H1 (cell line): ENCODE data around the gene AGAP1. TPM values are rescaled to one million over a fixed set of nuclear protein-coding genes. Genes with fewer than 3 reads are reported as not detected.

Experiments
- CTCF ChIA-PET: fragments of 300-600 bp; sonication (Branson Sonifier 250); formaldehyde crosslinking; loops from one replicate; lab custom pipeline; 2021; ENCODE audit not compliant: partially characterized antibody; lab: Charles Lee
- POLR2A ChIA-PET: fragments of 300-600 bp; sonication (Branson Sonifier 250); formaldehyde crosslinking; loops from one replicate; lab custom pipeline; 2021; ENCODE audit warnings: inconsistent platforms; ENCODE audit not compliant: partially characterized antibody; lab: Charles Lee
- DNase-seq, 2 experiments: peaks; one replicate each; pipeline versions ENCODE4 v3.0.0 to v3.0.0-alpha.2; 2010 to 2022; ENCODE audit warnings: low spot score in 2 of 2, low read depth in 1 of 2, mixed read lengths in 1 of 2
- FAIRE-seq: peaks from 2 replicates; lab custom pipeline; 2011; peaks lifted over from hg19 to GRCh38; lab: Jason Lieb, UNC
- H2AFZ ChIP-seq: 2 replicates; pipeline ENCODE4 v1.8.1; 2012; ENCODE audit warnings: low read length, inconsistent platforms
- H2AK5ac ChIP-seq: 2 replicates; pipeline ENCODE4 v1.6.1; 2013; ENCODE audit warnings: low read depth, low read length
- H2BK120ac ChIP-seq: replicated peaks from 2 replicates; pipeline ENCODE3; 2013; ENCODE audit warnings: low read depth, low read length, inconsistent platforms
- H2BK12ac ChIP-seq: 2 replicates; pipeline ENCODE4 v1.6.1; 2013; ENCODE audit warnings: low read depth, low read length
- H2BK15ac ChIP-seq: 2 replicates; pipeline ENCODE4 v1.6.1; 2013; ENCODE audit warnings: low read length
- H2BK20ac ChIP-seq: 2 replicates; pipeline ENCODE4 v1.6.1; 2013; ENCODE audit warnings: low read length
- H2BK5ac ChIP-seq: 2 replicates; pipeline ENCODE4 v1.6.1; 2013; ENCODE audit warnings: low read depth, low read length
- H3K14ac ChIP-seq: 2 replicates; pipeline ENCODE4 v1.6.1; 2013; ENCODE audit warnings: inconsistent platforms; ENCODE audit not compliant: insufficient read length
- H3K18ac ChIP-seq: 2 replicates; pipeline ENCODE4 v1.6.1; 2013; ENCODE audit warnings: low read length; ENCODE audit errors: extremely low read depth
- H3K23ac ChIP-seq: 2 replicates; pipeline ENCODE4 v1.6.1; 2013; ENCODE audit warnings: inconsistent platforms; ENCODE audit not compliant: insufficient read length
- H3K23me2 ChIP-seq: 2 replicates; pipeline ENCODE4 v1.6.1; 2013; ENCODE audit warnings: low read depth, low read length
- H3K27ac ChIP-seq: 2 replicates; pipeline ENCODE4 v1.6.1; 2011; ENCODE audit warnings: low read depth, low read length, inconsistent platforms
- H3K27me3 ChIP-seq, 4 experiments: replicated peaks in 1 of 4; 1 replicate in 1 of 4; 2 replicates in 3 of 4; pipeline versions ENCODE4 v1.6.1 to v1.8.1; 2011 to 2013; ENCODE audit warnings: low read length in 3 of 4, mild to moderate bottlenecking in 3 of 4, inconsistent platforms in 2 of 4, mixed read lengths in 2 of 4, moderate library complexity in 1 of 4; ENCODE audit not compliant: control insufficient read depth in 3 of 4, insufficient read depth in 3 of 4; ENCODE audit errors: extremely low read depth in 1 of 4
- H3K36me3 ChIP-seq, 4 experiments: 2 replicates each; pipeline versions ENCODE4 v1.6.1 to v1.8.1; 2011 to 2013; ENCODE audit warnings: mild to moderate bottlenecking in 4 of 4, low read length in 3 of 4, moderate library complexity in 2 of 4, control low read depth in 1 of 4, inconsistent platforms in 1 of 4; ENCODE audit not compliant: insufficient read depth in 4 of 4, control insufficient read depth in 2 of 4
- H3K4ac ChIP-seq: replicated peaks from 2 replicates; pipeline ENCODE3; 2013; ENCODE audit warnings: low read length, low read depth, mixed read lengths, inconsistent platforms; ENCODE audit not compliant: insufficient read length
- H3K4me1 ChIP-seq, 4 experiments: replicated peaks in 1 of 4; 1 replicate in 1 of 4; 2 replicates in 3 of 4; pipeline versions ENCODE4 v1.6.1 to v1.8.1; 2011 to 2013; ENCODE audit warnings: low read length in 3 of 4, inconsistent platforms in 2 of 4, mixed read lengths in 1 of 4; ENCODE audit not compliant: insufficient read depth in 4 of 4, control insufficient read depth in 3 of 4
- H3K4me2 ChIP-seq, 2 experiments: 2 replicates each; pipeline versions ENCODE4 v1.6.1 to v1.8.1; 2011 to 2013; ENCODE audit warnings: low read depth in 2 of 2, low read length in 2 of 2, control low read depth in 1 of 2, inconsistent platforms in 1 of 2, mild to moderate bottlenecking in 1 of 2; ENCODE audit not compliant: insufficient read depth in 1 of 2
- H3K4me3 ChIP-seq, 4 experiments: fragments of 200-600, 300-600 bp in 1 of 4; sonication (generic), shearing (Covaris generic), sonication (Bioruptor Twin) in 1 of 4; 2 replicates each; pipeline versions ENCODE4 v1.5.1 to v1.8.1; 2011 to 2016; ENCODE audit warnings: low read length in 4 of 4, low read depth in 3 of 4, control low read depth in 2 of 4, inconsistent platforms in 2 of 4, mild to moderate bottlenecking in 2 of 4, mixed read lengths in 1 of 4, moderate library complexity in 1 of 4; ENCODE audit not compliant: insufficient read depth in 2 of 4; ENCODE audit errors: extremely low read depth in 1 of 4
- H3K56ac ChIP-seq: replicated peaks from 2 replicates; pipeline ENCODE3; 2013; ENCODE audit warnings: low read depth, mild to moderate bottlenecking, mixed read lengths, low read length, inconsistent platforms; ENCODE audit not compliant: insufficient read length
- H3K79me1 ChIP-seq: 2 replicates; pipeline ENCODE4 v1.6.1; 2013; ENCODE audit warnings: low read depth, low read length, control low read depth
- H3K79me2 ChIP-seq, 2 experiments: 2 replicates each; pipeline versions ENCODE4 v1.6.1 to v1.8.1; 2012 to 2013; ENCODE audit warnings: low read length in 2 of 2, mild to moderate bottlenecking in 2 of 2, inconsistent platforms in 1 of 2; ENCODE audit not compliant: insufficient read depth in 2 of 2, control insufficient read depth in 1 of 2
- H3K9ac ChIP-seq, 4 experiments: replicated peaks in 1 of 4; 1 replicate in 1 of 4; 2 replicates in 3 of 4; pipeline versions ENCODE4 v1.6.1 to v1.8.1; 2011 to 2013; ENCODE audit warnings: low read depth in 3 of 4, low read length in 3 of 4, control low read depth in 2 of 4, mild to moderate bottlenecking in 2 of 4, moderate library complexity in 2 of 4, inconsistent platforms in 1 of 4; ENCODE audit errors: extremely low read depth in 1 of 4
- H3K9me3 ChIP-seq, 2 experiments: 2 replicates each; pipeline versions ENCODE4 v1.6.1 to v1.8.1; 2012 to 2013; ENCODE audit warnings: mild to moderate bottlenecking in 2 of 2, moderate library complexity in 2 of 2, control low read depth in 1 of 2, inconsistent platforms in 1 of 2, low read depth in 1 of 2, low read length in 1 of 2, mixed read lengths in 1 of 2; ENCODE audit not compliant: insufficient read depth in 2 of 2
- H4K20me1 ChIP-seq, 2 experiments: replicated peaks in 1 of 2; 2 replicates each; pipeline versions ENCODE3 to v1.8.1; 2011 to 2013; ENCODE audit warnings: inconsistent platforms in 2 of 2, low read length in 2 of 2, mild to moderate bottlenecking in 1 of 2; ENCODE audit not compliant: insufficient read depth in 2 of 2, control insufficient read depth in 1 of 2
- H4K5ac ChIP-seq: 2 replicates; pipeline ENCODE4 v1.6.1; 2013; ENCODE audit warnings: low read length, low read depth, mixed read lengths, inconsistent platforms; ENCODE audit not compliant: insufficient read length
- H4K8ac ChIP-seq: 2 replicates; pipeline ENCODE4 v1.8.0; 2013; ENCODE audit warnings: mild to moderate bottlenecking, moderate library complexity, low read length, inconsistent platforms; ENCODE audit not compliant: insufficient read depth; ENCODE audit errors: extremely low read depth
- H4K91ac ChIP-seq: replicated peaks from 2 replicates; pipeline ENCODE3; 2013; ENCODE audit warnings: low read length, mixed read lengths, inconsistent platforms; ENCODE audit not compliant: insufficient read length
- ATF3 ChIP-seq: IDR thresholded peaks from 2 replicates; pipeline ENCODE4 v1.6.1; 2011; ENCODE audit warnings: low read depth, mild to moderate bottlenecking, low read length; ENCODE audit not compliant: insufficient read depth
- CTBP2 ChIP-seq: IDR thresholded peaks from 2 replicates; pipeline ENCODE4 v1.7.0; 2011; ENCODE audit warnings: borderline replicate concordance, mild to moderate bottlenecking, moderate library complexity, mixed read lengths, low read length; ENCODE audit not compliant: insufficient read depth, insufficient read length
- CTCF ChIP-seq, 3 experiments: IDR thresholded peaks; 1 replicate in 2 of 3; 2 replicates in 1 of 3; pipeline versions ENCODE4 v1.5.1 to v1.6.1; 2011; ENCODE audit warnings: low read length in 3 of 3, mild to moderate bottlenecking in 3 of 3, inconsistent platforms in 2 of 3, low read depth in 1 of 3, moderate library complexity in 1 of 3; ENCODE audit not compliant: insufficient read depth in 1 of 3; ENCODE audit errors: control extremely low read depth in 1 of 3
- HDAC6 ChIP-seq: IDR thresholded peaks from one replicate; pipeline ENCODE4 v1.7.1; 2012; ENCODE audit warnings: low read depth, mild to moderate bottlenecking, inconsistent platforms, low read length, moderate library complexity
- JUND ChIP-seq: IDR thresholded peaks from 2 replicates; pipeline ENCODE4 v1.6.1; 2011; ENCODE audit warnings: mild to moderate bottlenecking, improper control_type of control experiment, low read length
- KDM1A ChIP-seq: fragments of 200-600, 300-600 bp; sonication (generic); IDR thresholded peaks from 2 replicates; pipeline ENCODE4 v1.7.1; 2016; ENCODE audit warnings: mild to moderate bottlenecking, low read length, borderline replicate concordance
- MAFK ChIP-seq: IDR thresholded peaks from 2 replicates; pipeline ENCODE4 v1.6.1; 2012; ENCODE audit warnings: low read depth, mild to moderate bottlenecking, improper control_type of control experiment, low read length
- MAX ChIP-seq: IDR thresholded peaks from 2 replicates; pipeline ENCODE4 v1.6.1; 2012; ENCODE audit warnings: inconsistent platforms
- POLR2A ChIP-seq, 2 experiments: IDR thresholded peaks; 1 replicate in 1 of 2; 2 replicates in 1 of 2; pipeline ENCODE4 v1.6.1; 2011; ENCODE audit warnings: low read depth in 2 of 2, low read length in 2 of 2, mild to moderate bottlenecking in 2 of 2; ENCODE audit errors: control extremely low read depth in 1 of 2
- RFX5 ChIP-seq: IDR thresholded peaks from 2 replicates; pipeline ENCODE4 v1.6.1; 2011; ENCODE audit warnings: low read depth, low read length, improper control_type of control experiment, borderline replicate concordance
- TEAD4 ChIP-seq: IDR thresholded peaks from 2 replicates; pipeline ENCODE4 v1.6.1; 2012; ENCODE audit warnings: low read depth, low read length, inconsistent platforms, mixed read lengths
- WGBS, 2 experiments: shearing (Covaris generic) in 1 of 2; methylation state at CpG; one replicate each; pipeline versions ENCODE4 v1.1.6 to v1.1.7; 2013 to 2015; ENCODE audit warnings: low lambda C conversion rate in 2 of 2, mixed read lengths in 2 of 2, inconsistent platforms in 1 of 2, low coverage in 1 of 2, missing lambda C conversion rate in 1 of 2; ENCODE audit not compliant: insufficient replicate concordance in 2 of 2, insufficient coverage in 1 of 2, insufficient read length in 1 of 2; ENCODE audit errors: extremely low coverage in 1 of 2, missing lambda C conversion rate in 1 of 2; 5-methylcytosine and 5-hydroxymethylcytosine counted together
- polyA plus RNA-seq, 7 experiments: library from polyadenylated mRNA; depleted of rRNA in 3 of 7; stranded (reverse) in 5 of 7; unstranded in 2 of 7; fragments of >200 nt in 5 of 7; fragments of 200-250 nt in 2 of 7; gene quantifications; 1 replicate in 5 of 7; 2 replicates in 1 of 7; 4 replicates in 1 of 7; pipeline versions ENCODE4 v1.2.1 to v1.2.3, GENCODE V29; 2011 to 2013; ENCODE audit warnings: missing spikeins in 2 of 7, mixed read lengths in 2 of 7
- total RNA-seq: library from RNA; stranded (reverse); fragmentation: NEBNext Ultra II Directional; extraction: Animal tissue kit (Norgen Biotek cat#: 25700); gene quantifications from 2 replicates; pipeline ENCODE4 v1.2.1, GENCODE V29; 2021

Gene AGAP1
- total and polyA plus RNA-seq, 2 of the 8 experiments (the other 6 are each of a cell fraction or from before 2014, with no cell fraction given), result 18.1 to 39.4 TPM

GRCh38 chr2:235557903-235558302 is 64.1 kb downstream of the AGAP1 start:
- no peak overlapping the region for H3K4me3 ChIP-seq
- peaks cover 0 to 8% (median 3%) of the 10 kb centered on the region in 4 experiments; a peak in 4 of 7 replicates for H3K4me1 ChIP-seq
- no peak overlapping the region; the same call in 1 of the 2 replicates for H2BK5ac ChIP-seq
- H3K56ac ChIP-seq, result no peak overlapping the region
- H3K36me3 ChIP-seq, result no peaks in the 10 kb centered on the region
- ChIA-PET POLR2A (no interaction called here), CTCF (no interaction called here)
- no peak overlapping the region for H2BK120ac ChIP-seq
- H4K8ac ChIP-seq, result no peak overlapping the region; the same call in 1 of the 2 replicates
- H3K9me3 ChIP-seq, result no peaks in the 10 kb centered on the region
- H3K9ac ChIP-seq, result no peak overlapping the region
- H4K20me1 ChIP-seq, result peaks cover 8 to 27% of the 10 kb centered on the region in 2 experiments
- no peaks in the 10 kb centered on the region for H3K27me3 ChIP-seq
- 94% methylated on average over 9 of the region's 9 CpGs; no CpG with 5 or more reads in 1 of the 2 experiments for whole genome bisulfite sequencing, 2 experiments
- no peak overlapping the region for H3K18ac ChIP-seq
- no peak overlapping the region for H2BK15ac ChIP-seq
- H3K79me2 ChIP-seq, result peaks cover 0 to 97% of the 10 kb centered on the region in 2 experiments; a peak in 3 of 4 replicates
- H2AFZ ChIP-seq, result no peak overlapping the region
- no peak for DNase-seq
- H2AK5ac ChIP-seq, result no peak overlapping the region
- H3K4me2 ChIP-seq, result no peak overlapping the region
- no peak overlapping the region for H3K23ac ChIP-seq
- no peak for FAIRE-seq
- no peaks in the 10 kb centered on the region for H3K23me2 ChIP-seq
- H3K79me1 ChIP-seq, result peaks cover 23% of the 10 kb centered on the region
- no peak overlapping the region for H2BK20ac ChIP-seq
- H3K4ac ChIP-seq, result no peak overlapping the region
- H3K14ac ChIP-seq, result no peak overlapping the region
- no peak overlapping the region for H2BK12ac ChIP-seq
- H4K91ac ChIP-seq, result no peak overlapping the region
- H3K27ac ChIP-seq, result no peak overlapping the region
- no peak overlapping the region for H4K5ac ChIP-seq
- TF ChIP-seq CTBP2 (no peak), POLR2A (IDR thresholded peaks at IDR 0.05; ENCODE audit: control extremely low read depth in 1 of 2, low read depth in 2 of 2, low read length in 2 of 2) (no peak), KDM1A (no peak), RFX5 (no peak), MAFK (no peak), CTCF (IDR thresholded peaks at IDR 0.05; ENCODE audit: control extremely low read depth in 1 of 3, insufficient read depth in 1 of 3, low read depth in 1 of 3, low read length in 3 of 3) (no peak), ATF3 (no peak), HDAC6 (no peak), JUND (no peak), MAX (no peak), TEAD4 (no peak)
